ENCODE data around the gene COG7.
"Not testable (repeated sequence)": the region's sequence is repeated elsewhere in the genome, so short reads cannot be mapped to it uniquely, and the experiment has no call there.

COG7 gene

DNA sequence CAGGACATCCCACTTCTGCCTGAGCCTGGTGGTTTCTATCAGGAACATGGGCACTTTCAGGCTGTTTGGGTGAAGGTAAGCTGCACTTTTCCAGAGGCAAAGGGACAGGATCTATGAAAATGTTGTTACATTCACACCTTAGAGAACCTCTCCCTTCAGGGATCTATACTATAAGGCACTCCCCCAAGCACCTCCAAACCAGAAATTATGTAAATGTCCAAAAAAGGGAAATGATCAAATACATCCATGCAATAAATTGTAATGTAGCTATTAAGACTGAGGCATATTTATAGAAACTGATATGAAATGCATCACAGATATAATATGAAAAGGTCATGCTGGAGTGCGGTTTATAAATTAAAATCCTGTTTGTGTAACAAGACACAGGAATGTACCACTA lies 23.3 kb upstream of the COG7 start:
- peaks cover 52% of the 10 kb centered on the region for H3K36me3 Mint-ChIP-seq (ENCODE audit: low read depth)
- no peaks in the 10 kb centered on the region for H3K9me3 Mint-ChIP-seq

DNA sequence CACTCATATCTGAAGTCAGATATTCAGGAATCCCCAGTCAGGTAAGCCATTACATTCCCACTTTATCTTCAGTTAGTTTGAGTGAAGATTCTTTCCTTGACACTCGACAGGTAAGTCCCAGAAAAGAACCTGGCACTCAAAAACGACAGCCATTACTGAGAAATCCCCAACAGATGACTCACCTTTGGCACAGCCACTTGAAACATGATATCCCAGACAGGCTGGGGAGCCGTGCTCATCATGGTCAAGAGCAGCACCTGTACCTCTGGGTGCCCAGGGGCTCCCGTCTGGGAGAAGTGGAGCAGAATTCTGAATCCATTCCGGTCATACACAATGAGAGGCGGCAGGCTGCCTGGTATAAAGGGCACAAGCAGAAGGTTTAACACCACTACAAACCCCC lies 16.8 kb upstream of the COG7 start:
- no peaks in the 10 kb centered on the region for H3K9me3 Mint-ChIP-seq
- no peak for TF ChIP-seq CTCF (IDR thresholded peaks at IDR 0.05; ENCODE audit: unreplicated experiment in 3 of 3)
- H3K36me3 Mint-ChIP-seq (ENCODE audit: low read depth) = peaks cover 53% of the 10 kb centered on the region
- H3K27ac Mint-ChIP-seq = no peak overlapping the region
- no peaks in the 10 kb centered on the region for H3K27me3 Mint-ChIP-seq (ENCODE audit: low read depth)
- H3K4me1 Mint-ChIP-seq = no peaks in the 10 kb centered on the region
- H3K4me3 Mint-ChIP-seq = no peak overlapping the region

More for the DNA sequence above, 23.3 kb upstream of the COG7 start:
- no peaks in the 10 kb centered on the region for H3K4me1 Mint-ChIP-seq
- TF ChIP-seq CTCF (IDR thresholded peaks at IDR 0.05; ENCODE audit: unreplicated experiment in 3 of 3) = no peak
- H3K27me3 Mint-ChIP-seq (ENCODE audit: low read depth) = no peaks in the 10 kb centered on the region
- no peak overlapping the region for H3K27ac Mint-ChIP-seq
- H3K4me3 Mint-ChIP-seq = no peak overlapping the region

- no peaks in the 10 kb centered on the region for H3K27me3 Mint-ChIP-seq (ENCODE audit: low read depth)
- no peak overlapping the region for H3K27ac Mint-ChIP-seq
- H3K36me3 Mint-ChIP-seq (ENCODE audit: low read depth) = peaks cover 45% of the 10 kb centered on the region
- no peak overlapping the region for H3K4me3 Mint-ChIP-seq
- no peak for TF ChIP-seq CTCF (IDR thresholded peaks at IDR 0.05; ENCODE audit: unreplicated experiment in 3 of 3)
- H3K9me3 Mint-ChIP-seq = no peaks in the 10 kb centered on the region
- peaks cover 6% of the 10 kb centered on the region for H3K4me1 Mint-ChIP-seq
Observed at GRCh38 chr16:23466162-23466885, 13.3 kb upstream of the COG7 start.

DNA sequence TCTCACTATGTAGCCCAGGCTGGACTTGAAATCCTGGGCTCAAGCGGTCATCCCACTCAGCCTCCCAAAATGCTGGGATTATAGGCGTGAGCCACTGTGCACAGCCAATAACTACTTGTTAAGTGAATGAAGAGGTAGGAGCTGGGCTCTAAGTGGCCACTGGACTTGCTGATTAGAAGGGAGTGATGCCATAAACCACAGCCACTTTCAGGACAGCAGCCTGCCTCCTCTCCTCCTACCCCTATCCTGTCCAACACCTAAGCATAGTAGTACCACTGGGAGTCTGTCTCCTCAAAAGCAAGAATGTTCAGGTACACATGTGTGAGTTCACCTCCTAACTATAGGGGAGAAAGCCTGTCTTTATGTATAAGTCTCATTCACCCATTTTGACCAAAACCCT lies 12.2 kb upstream of the COG7 start:
- TF ChIP-seq CTCF (IDR thresholded peaks at IDR 0.05; ENCODE audit: unreplicated experiment in 3 of 3) = no peak
- Mint-ChIP-seq H3K4me3 (no peak overlapping the region), H3K9me3 (no peaks in the 10 kb centered on the region)

DNA sequence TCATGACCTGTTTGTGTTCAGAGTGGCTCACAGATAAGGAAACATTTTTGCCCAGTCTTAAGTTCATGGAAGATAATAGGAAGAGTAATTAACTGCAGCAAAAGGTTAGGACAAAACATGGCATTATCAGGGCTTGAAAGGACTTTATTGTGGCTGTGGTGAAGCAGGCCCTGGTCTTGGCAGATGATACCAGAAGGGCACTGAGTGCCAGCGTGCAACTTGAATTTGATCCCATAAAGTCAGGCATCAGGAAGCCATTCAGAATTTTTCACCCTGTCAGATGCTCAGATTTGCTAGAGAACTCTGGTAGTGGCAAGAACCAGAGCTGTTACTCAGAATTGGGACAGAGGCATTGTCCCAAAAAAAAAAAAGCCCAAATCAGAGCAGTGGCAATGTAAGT lies 11.2 kb upstream of the COG7 start:
- TF ChIP-seq CTCF (IDR thresholded peaks at IDR 0.05; ENCODE audit: unreplicated experiment in 3 of 3) = no peak
- no peaks in the 10 kb centered on the region for H3K27me3 Mint-ChIP-seq (ENCODE audit: low read depth)
- no peaks in the 10 kb centered on the region for H3K9me3 Mint-ChIP-seq
- H3K4me1 Mint-ChIP-seq = peaks cover 6% of the 10 kb centered on the region
- peaks cover 32% of the 10 kb centered on the region for H3K36me3 Mint-ChIP-seq (ENCODE audit: low read depth)
- H3K4me3 Mint-ChIP-seq = no peak overlapping the region
- no peak overlapping the region for H3K27ac Mint-ChIP-seq

More for the DNA sequence above, 12.2 kb upstream of the COG7 start:
- H3K27ac Mint-ChIP-seq = no peak overlapping the region
- H3K27me3 Mint-ChIP-seq (ENCODE audit: low read depth) = no peaks in the 10 kb centered on the region
- H3K4me1 Mint-ChIP-seq = peaks cover 6% of the 10 kb centered on the region
- H3K36me3 Mint-ChIP-seq (ENCODE audit: low read depth) = peaks cover 38% of the 10 kb centered on the region

GRCh38 chr16:23462994-23463393 lies 10.0 kb upstream of the COG7 start:
- H3K36me3 Mint-ChIP-seq (ENCODE audit: low read depth) = peaks cover 26% of the 10 kb centered on the region
- not testable (repeated sequence) for H3K27me3 Mint-ChIP-seq (ENCODE audit: low read depth); H3K4me1 Mint-ChIP-seq; H3K4me3 Mint-ChIP-seq; H3K9me3 Mint-ChIP-seq
- peak overlapping the region in 2 of 3 experiments; percentile 60 to 87 for H3K27ac Mint-ChIP-seq
